Activated B cell treated with CpG ODN at 0.5 μM for 24 hours (primary cell): ENCODE measurements around the gene DHRS12. TPM values are rescaled to one million over a fixed set of nuclear protein-coding genes. Genes with fewer than 3 reads are reported as not detected.

Experiments used
- ATAC-seq: fragments of 200-7000 bp; cut with Tn5 transposase; one replicate; pipeline ENCODE4 v1.10.0; 2021; ENCODE audit warnings: low read depth, mild to moderate bottlenecking, moderate library complexity
- CTCF ChIA-PET: fragments of 350-600 bp; sonication (Branson Sonifier 250); formaldehyde crosslinking; loops from one replicate; lab custom pipeline; 2021; ENCODE audit warnings: antibody characterized with exemption; lab: Charles Lee
- POLR2A ChIA-PET: fragments of 350-600 bp; sonication (Branson Sonifier 250); formaldehyde crosslinking; loops from one replicate; lab custom pipeline; 2021; ENCODE audit warnings: antibody characterized with exemption; lab: Charles Lee
- DNase-seq: peaks from one replicate; pipeline ENCODE4 v3.0.0; 2022
- H3K27ac Mint-ChIP-seq: one replicate; pipeline ENCODE4 v1.8.0; 2020; ENCODE audit warnings: mixed read lengths
- H3K27me3 Mint-ChIP-seq: one replicate; pipeline ENCODE4 v1.8.0; 2021; ENCODE audit warnings: mixed read lengths
- H3K36me3 Mint-ChIP-seq: one replicate; pipeline ENCODE4 v1.8.0; 2021; ENCODE audit warnings: low read depth, mixed read lengths
- H3K4me1 Mint-ChIP-seq: one replicate; pipeline ENCODE4 v1.8.0; 2021; ENCODE audit warnings: mixed read lengths
- H3K4me3 Mint-ChIP-seq: one replicate; pipeline ENCODE4 v1.8.0; 2020; ENCODE audit warnings: mild to moderate bottlenecking, mixed read lengths
- H3K9me3 Mint-ChIP-seq: one replicate; pipeline ENCODE4 v1.8.0; 2020; ENCODE audit warnings: mixed read lengths
- CTCF ChIP-seq: fragments of 200-600 bp; IDR thresholded peaks from one replicate; pipeline ENCODE4 v1.8.0; 2022; ENCODE audit warnings: antibody characterized with exemption, mild to moderate bottlenecking
- intact Hi-C: fragments of 100-400 bp; cut with micrococcal nuclease; formaldehyde crosslinking; loops from one replicate; pipeline ENCODE4 v1.15.1; 2024
- total RNA-seq: library from RNA; stranded (reverse); gene quantifications from 2 replicates; pipeline ENCODE4 v1.2.3, GENCODE V29; 2022

The DHRS12 gene
- total RNA-seq, 1 donor from 2014 or later = 14.1 TPM

GRCh38 chr13:51805925-51806324 is 2.0 kb upstream of the DHRS12 start:
- Mint-ChIP-seq H3K27me3 (no peaks in the 10 kb centered on the region), H3K36me3 (peaks cover 6% of the 10 kb centered on the region), H3K4me3 (no peak overlapping the region), H3K9me3 (no peaks in the 10 kb centered on the region), H3K27ac (peak overlapping the region; percentile 93), H3K4me1 (peaks cover 49% of the 10 kb centered on the region)
- no peak for TF ChIP-seq CTCF
- no peak for DNase-seq
- intact Hi-C loops = no loop called here
- ATAC-seq = no peak
- CTCF ChIA-PET = interaction anchor here (1.0 to 2.4 kb wide), 2 partner anchors 9 to 26 kb away, joined by 5 to 19 read pairs; no protein-coding TSS in a partner anchor
- POLR2A ChIA-PET = interaction anchor here (1.1 to 3.0 kb wide), 4 partner anchors 9 to 355 kb away, joined by 3 to 18 read pairs (median 5); partner anchors contain the start of gene INTS6

- CTCF ChIA-PET = interaction anchor here (1.0 to 2.4 kb wide), 2 partner anchors 10 to 27 kb away, joined by 5 to 19 read pairs; no protein-coding TSS in a partner anchor
- H3K27me3 Mint-ChIP-seq = no peaks in the 10 kb centered on the region
- peaks cover 47% of the 10 kb centered on the region for H3K4me1 Mint-ChIP-seq
- H3K9me3 Mint-ChIP-seq = no peaks in the 10 kb centered on the region
- peak overlapping the region; percentile 93 for H3K27ac Mint-ChIP-seq
- POLR2A ChIA-PET = interaction anchor here (1.0 to 3.0 kb wide), 3 partner anchors 352 to 385 kb away, joined by 3 to 18 read pairs (median 6); partner anchors contain the start of gene INTS6
- peak overlapping the region; percentile 85 for H3K4me3 Mint-ChIP-seq
- H3K36me3 Mint-ChIP-seq = peaks cover 6% of the 10 kb centered on the region
- no peak for ATAC-seq
- intact Hi-C loops = no loop called here
- no peak for DNase-seq
- no peak for TF ChIP-seq CTCF
Observed at GRCh38 chr13:51805313-51805712, 1.4 kb upstream of the DHRS12 start.

- intact Hi-C loops = loop anchor here (1.0 to 5.0 kb wide), 7 partner anchors 11 to 1867 kb away; partner anchors contain the start of genes FAM124A, SPRYD7 and VPS36
- ChIA-PET CTCF (no interaction called here), POLR2A (interaction anchor here (1.0 to 5.6 kb wide), 5 partner anchors 351 to 390 kb away, joined by 3 to 61 read pairs (median 6); partner anchors contain the start of gene INTS6)
- Mint-ChIP-seq H3K27ac (peak overlapping the region; percentile 93), H3K27me3 (no peaks in the 10 kb centered on the region), H3K36me3 (peaks cover 6% of the 10 kb centered on the region), H3K4me1 (peaks cover 47% of the 10 kb centered on the region), H3K9me3 (no peaks in the 10 kb centered on the region), H3K4me3 (peak overlapping the region; percentile 85)
- ATAC-seq = peak; percentile 2
- DNase-seq = no peak
- TF ChIP-seq CTCF = no peak
Observed at GRCh38 chr13:51804295-51805172, 571 bp upstream of the DHRS12 start.

- intact Hi-C loops = loop anchor here (1.0 to 5.0 kb wide), 7 partner anchors 209 to 1866 kb away; partner anchors contain the start of genes ALG11, FAM124A, INTS6 and SPRYD7
- CTCF ChIA-PET = interaction anchor here (0.6 to 2.1 kb wide), 4 partner anchors 13 to 368 kb away, joined by 3 to 6 read pairs (median 4); no protein-coding TSS in a partner anchor
- ATAC-seq (no peak), DNase-seq (no peak)
- no peak for TF ChIP-seq CTCF
- Mint-ChIP-seq H3K36me3 (peaks cover 9% of the 10 kb centered on the region), H3K4me3 (peak overlapping the region; percentile 92), H3K27ac (peak overlapping the region; percentile 99), H3K4me1 (peaks cover 47% of the 10 kb centered on the region), H3K9me3 (no peaks in the 10 kb centered on the region), H3K27me3 (no peaks in the 10 kb centered on the region)
- POLR2A ChIA-PET = interaction anchor here (0.5 to 5.6 kb wide), 16 partner anchors 7 to 1674 kb away, joined by 3 to 61 read pairs (median 4); partner anchors contain the start of gene INTS6
Observed at GRCh38 chr13:51802631-51803418, 1.1 kb downstream of the DHRS12 start.
